Lower lobe of right lung (tissue), 2 donors: Measurements from ENCODE around the gene SPATA6. TPM values are rescaled to one million over a fixed set of nuclear protein-coding genes. Genes with fewer than 3 reads are reported as not detected.
"Not testable (repeated sequence)": the region's sequence is repeated elsewhere in the genome, so short reads cannot be mapped to it uniquely, and the experiment has no call there.

Source experiments
- ATAC-seq, 2 donors: fragments of 200-7000 bp; cut with Tn5 transposase; one replicate each; pipeline ENCODE4 v1.9.1; 2020 to 2022; ENCODE audit warnings: mild to moderate bottlenecking in 2 of 2, moderate library complexity in 2 of 2
- DNase-seq: peaks from one replicate; pipeline ENCODE4 v3.0.0-alpha.2; 2020
- H3K27ac ChIP-seq: fragments of 200-600 bp; one replicate; pipeline ENCODE4 v1.8.0; 2022
- H3K27me3 ChIP-seq: fragments of 200-600 bp; one replicate; pipeline ENCODE4 v1.8.0; 2022; ENCODE audit warnings: low read depth
- H3K36me3 ChIP-seq: fragments of 200-600 bp; one replicate; pipeline ENCODE4 v1.8.0; 2022; ENCODE audit warnings: mild to moderate bottlenecking
- H3K4me1 ChIP-seq: fragments of 200-600 bp; one replicate; pipeline ENCODE4 v1.8.0; 2022
- H3K4me3 ChIP-seq: fragments of 200-600 bp; one replicate; pipeline ENCODE4 v1.8.0; 2022; ENCODE audit warnings: mild to moderate bottlenecking
- H3K9me3 ChIP-seq: fragments of 200-600 bp; one replicate; pipeline ENCODE4 v1.8.0; 2022
- CTCF ChIP-seq: fragments of 200-600 bp; IDR thresholded peaks from one replicate; pipeline ENCODE4 v1.8.0; 2022; ENCODE audit warnings: antibody characterized with exemption, mild to moderate bottlenecking
- intact Hi-C: fragments of 100-400 bp; cut with DNase I; formaldehyde crosslinking; loops from one replicate; pipeline ENCODE4 v1.11.0; 2022
- total RNA-seq: library from RNA; stranded (reverse); fragmentation: NEBNext Ultra II Directional; extraction: Animal tissue kit (Norgen Biotek cat#: 25700); gene quantifications from one replicate; pipeline ENCODE4 v1.2.1, GENCODE V29; 2021
- donor health status: DM: no; HTN: yes; CAD: no; lungs with severe emphysema.

SPATA6 gene
- total RNA-seq, 1 donor from 2014 or later, result 32.4 TPM

- Histone ChIP-seq H3K27me3 (no peaks in the 10 kb centered on the region), H3K27ac (no peak overlapping the region), H3K4me3 (no peak overlapping the region), H3K36me3 (no peaks in the 10 kb centered on the region), H3K4me1 (no peaks in the 10 kb centered on the region), H3K9me3 (no peaks in the 10 kb centered on the region)
- no peak for TF ChIP-seq CTCF
- ATAC-seq (no peak), DNase-seq (no peak)
- intact Hi-C loops, result no loop called here
Measured at GRCh38 chr1:48302652-48303051, 169.4 kb downstream of the SPATA6 start.

- Histone ChIP-seq H3K27me3 (no peaks in the 10 kb centered on the region), H3K4me1 (no peaks in the 10 kb centered on the region), H3K4me3 (no peak overlapping the region), H3K9me3 (no peaks in the 10 kb centered on the region), H3K36me3 (no peaks in the 10 kb centered on the region), H3K27ac (no peak overlapping the region)
- no peak for TF ChIP-seq CTCF
- DNase-seq, result no peak
- ATAC-seq, result no peak
- intact Hi-C loops, result no loop called here
Measured at GRCh38 chr1:48294656-48295055, 177.3 kb downstream of the SPATA6 start.

- DNase-seq, H3K27me3 ChIP-seq, ATAC-seq, H3K4me3 ChIP-seq, H3K9me3 ChIP-seq, H3K4me1 ChIP-seq, H3K27ac ChIP-seq, intact Hi-C loops, H3K36me3 ChIP-seq: not testable (repeated sequence)
Measured at GRCh38 chr1:48294094-48294493, 177.9 kb downstream of the SPATA6 start.

GRCh38 chr1:48292706-48293105, 179.3 kb downstream of the SPATA6 start:
- Histone ChIP-seq H3K4me3 (no peak overlapping the region), H3K36me3 (no peaks in the 10 kb centered on the region), H3K9me3 (no peaks in the 10 kb centered on the region), H3K27ac (no peak overlapping the region), H3K4me1 (no peaks in the 10 kb centered on the region), H3K27me3 (no peaks in the 10 kb centered on the region)
- DNase-seq, result no peak
- no peak for TF ChIP-seq CTCF
- intact Hi-C loops, result no loop called here
- peak in 1 of 2 donors; percentile 29 for ATAC-seq

- H3K36me3 ChIP-seq, result no peaks in the 10 kb centered on the region
- no peaks in the 10 kb centered on the region for H3K4me1 ChIP-seq
- no peak overlapping the region for H3K27ac ChIP-seq
- ATAC-seq (no peak), DNase-seq (no peak)
- no peaks in the 10 kb centered on the region for H3K9me3 ChIP-seq
- no peaks in the 10 kb centered on the region for H3K27me3 ChIP-seq
- intact Hi-C loops, result no loop called here
- no peak for TF ChIP-seq CTCF
- no peak overlapping the region for H3K4me3 ChIP-seq
Measured at GRCh38 chr1:48291421-48291820, 180.6 kb downstream of the SPATA6 start.

GRCh38 chr1:48285525-48285924, 186.5 kb downstream of the SPATA6 start:
- no peak overlapping the region for H3K4me3 ChIP-seq
- no peaks in the 10 kb centered on the region for H3K9me3 ChIP-seq
- no peak for DNase-seq
- H3K27me3 ChIP-seq, result no peaks in the 10 kb centered on the region
- ATAC-seq, result peak in 1 of 2 donors; percentile 23
- H3K27ac ChIP-seq, result no peak overlapping the region
- peaks cover 6% of the 10 kb centered on the region for H3K4me1 ChIP-seq
- no peaks in the 10 kb centered on the region for H3K36me3 ChIP-seq
- intact Hi-C loops, result no loop called here
- TF ChIP-seq CTCF, result no peak

- H3K4me1 ChIP-seq, intact Hi-C loops, H3K36me3 ChIP-seq, H3K4me3 ChIP-seq, H3K27ac ChIP-seq, H3K27me3 ChIP-seq, H3K9me3 ChIP-seq: not testable (repeated sequence)
- DNase-seq (peak; percentile 47), ATAC-seq (peak; percentile 62 to 65)
Measured at GRCh38 chr1:48284696-48285420, 187.1 kb downstream of the SPATA6 start.

- H3K4me1 ChIP-seq, H3K27me3 ChIP-seq, DNase-seq, H3K9me3 ChIP-seq, H3K27ac ChIP-seq, ATAC-seq, intact Hi-C loops, H3K36me3 ChIP-seq, H3K4me3 ChIP-seq: not testable (repeated sequence)
Measured at GRCh38 chr1:48282329-48282728, 189.7 kb downstream of the SPATA6 start.

GRCh38 chr1:48277437-48277836, 194.6 kb downstream of the SPATA6 start:
- H3K9me3 ChIP-seq, H3K4me3 ChIP-seq, H3K4me1 ChIP-seq, H3K36me3 ChIP-seq, intact Hi-C loops, H3K27ac ChIP-seq, ATAC-seq, H3K27me3 ChIP-seq, DNase-seq: not testable (repeated sequence)
